Psoas muscle (tissue), 8 donors: Measurements from ENCODE around the gene TCERG1L. TPM values are rescaled to one million over a fixed set of nuclear protein-coding genes. Genes with fewer than 3 reads are reported as not detected.

Experiments
- ATAC-seq, 4 donors: fragments of 200-7000 bp; cut with Tn5 transposase; one replicate each; pipeline ENCODE4 v1.9.1; 2020; ENCODE audit warnings: moderate library complexity in 3 of 4, mild to moderate bottlenecking in 2 of 4
- DNase-seq, 2 donors: peaks; one replicate each; pipeline ENCODE4 v3.0.0-alpha.2; 2020
- H3K27ac ChIP-seq: fragments of 200-600 bp; one replicate; pipeline ENCODE4 v1.8.0; 2022
- H3K27me3 ChIP-seq, 3 donors: fragments of 200-600 bp in 1 of 3; one replicate each; pipeline versions ENCODE4 v1.6.1 to v1.8.0; 2013 to 2022; ENCODE audit warnings: low read length in 2 of 3, mild to moderate bottlenecking in 2 of 3, moderate library complexity in 1 of 3; ENCODE audit not compliant: insufficient read depth in 3 of 3
- H3K36me3 ChIP-seq, 2 donors: fragments of 200-600 bp in 1 of 2; one replicate each; pipeline versions ENCODE4 v1.6.1 to v1.8.0; 2013 to 2022; ENCODE audit warnings: low read depth in 1 of 2, mild to moderate bottlenecking in 1 of 2, moderate library complexity in 1 of 2; ENCODE audit not compliant: insufficient read depth in 1 of 2
- H3K4me1 ChIP-seq: fragments of 200-600 bp; one replicate; pipeline ENCODE4 v1.8.0; 2022
- H3K4me3 ChIP-seq: fragments of 200-600 bp; one replicate; pipeline ENCODE4 v1.8.0; 2022; ENCODE audit warnings: mild to moderate bottlenecking
- H3K9me3 ChIP-seq: fragments of 200-600 bp; one replicate; pipeline ENCODE4 v1.8.0; 2022
- WGBS, 3 donors: extraction: QIAGEN DNeasy Blood & Tissue Kit; methylation state at CpG; one replicate each; pipeline versions ENCODE4 v1.1.6 to v1.1.7; 2013; 5-methylcytosine and 5-hydroxymethylcytosine counted together
- intact Hi-C, 2 donors: fragments of 100-400 bp; cut with DNase I; formaldehyde crosslinking; loops; one replicate each; pipeline versions ENCODE4 v1.11.0 to v1.14.2; 2022
- polyA plus RNA-seq, 3 donors: library from polyadenylated mRNA; stranded (reverse); fragments of 200-250 nt; gene quantifications; one replicate each; pipeline ENCODE4 v1.2.3, GENCODE V29; 2013
- total RNA-seq, 4 donors: library from RNA; stranded (reverse); fragmentation: NEBNext Ultra II Directional in 2 of 4; extraction: Animal tissue kit (Norgen Biotek cat#: 25700) in 2 of 4; gene quantifications; one replicate each; pipeline versions ENCODE4 v1.2.1 to v1.2.4, GENCODE V29; 2021 to 2023
- TF ChIP-seq, protein P1 (sequence below): fragments of 200-600 bp; IDR thresholded peaks from one replicate; pipeline ENCODE4 v1.8.0; 2022; ENCODE audit warnings: antibody characterized with exemption
- donor health status: healthy with polysubstance abuse.
- donor health status: DM: no; HTN: no; CAD: no; lungs with moderate emphysema.
- donor health status: Bipolar disorder and iron deficiency.
- donor health status: healthy.
- donor health status: DM: yes; HTN: yes; CAD: no.
- donor health status: DM: no; HTN: no; CAD: no.
- donor health status: DM: no; HTN: no; CAD: no.
- donor health status: DM: yes; HTN: yes; CAD: no.

Gene TCERG1L
- total and polyA plus RNA-seq, 7 donors: 0.01 TPM; not detected in 6

DNA sequence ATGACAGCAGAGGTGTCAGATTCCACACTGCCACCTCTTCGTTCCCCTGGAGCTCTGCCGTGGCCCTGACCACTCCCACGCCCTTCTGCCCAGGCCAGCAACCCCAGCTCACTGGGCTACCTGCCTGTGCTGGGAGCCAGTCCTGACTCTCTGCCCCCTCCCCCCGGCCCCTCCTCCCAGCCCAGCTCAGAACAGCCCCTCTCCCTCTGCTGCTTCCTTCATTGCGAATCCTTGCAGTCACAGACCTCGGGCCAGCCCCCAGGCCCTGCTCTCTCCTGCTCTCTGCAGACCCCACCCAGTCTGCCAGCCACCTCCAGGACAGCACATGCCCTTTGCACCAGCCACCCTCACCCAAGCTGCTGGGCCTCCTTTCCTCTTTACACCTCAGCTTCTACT, 60.4 kb downstream of the TCERG1L start:
- Histone ChIP-seq H3K36me3 (no peaks in the 10 kb centered on the region), H3K4me1 (no peaks in the 10 kb centered on the region), H3K27ac (no peak overlapping the region), H3K9me3 (no peaks in the 10 kb centered on the region), H3K4me3 (no peak overlapping the region), H3K27me3 (peaks cover 0 to 24% (median 8%) of the 10 kb centered on the region in 3 donors)
- TF ChIP-seq, protein P1, sequence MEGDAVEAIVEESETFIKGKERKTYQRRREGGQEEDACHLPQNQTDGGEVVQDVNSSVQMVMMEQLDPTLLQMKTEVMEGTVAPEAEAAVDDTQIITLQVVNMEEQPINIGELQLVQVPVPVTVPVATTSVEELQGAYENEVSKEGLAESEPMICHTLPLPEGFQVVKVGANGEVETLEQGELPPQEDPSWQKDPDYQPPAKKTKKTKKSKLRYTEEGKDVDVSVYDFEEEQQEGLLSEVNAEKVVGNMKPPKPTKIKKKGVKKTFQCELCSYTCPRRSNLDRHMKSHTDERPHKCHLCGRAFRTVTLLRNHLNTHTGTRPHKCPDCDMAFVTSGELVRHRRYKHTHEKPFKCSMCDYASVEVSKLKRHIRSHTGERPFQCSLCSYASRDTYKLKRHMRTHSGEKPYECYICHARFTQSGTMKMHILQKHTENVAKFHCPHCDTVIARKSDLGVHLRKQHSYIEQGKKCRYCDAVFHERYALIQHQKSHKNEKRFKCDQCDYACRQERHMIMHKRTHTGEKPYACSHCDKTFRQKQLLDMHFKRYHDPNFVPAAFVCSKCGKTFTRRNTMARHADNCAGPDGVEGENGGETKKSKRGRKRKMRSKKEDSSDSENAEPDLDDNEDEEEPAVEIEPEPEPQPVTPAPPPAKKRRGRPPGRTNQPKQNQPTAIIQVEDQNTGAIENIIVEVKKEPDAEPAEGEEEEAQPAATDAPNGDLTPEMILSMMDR: no peak
- ATAC-seq (no peak), DNase-seq (no peak)
- WGBS, 3 donors: 28 to 32% (median 29%) methylated on average over 6 of the region's 6 CpGs
- intact Hi-C loops: no loop called here

DNA sequence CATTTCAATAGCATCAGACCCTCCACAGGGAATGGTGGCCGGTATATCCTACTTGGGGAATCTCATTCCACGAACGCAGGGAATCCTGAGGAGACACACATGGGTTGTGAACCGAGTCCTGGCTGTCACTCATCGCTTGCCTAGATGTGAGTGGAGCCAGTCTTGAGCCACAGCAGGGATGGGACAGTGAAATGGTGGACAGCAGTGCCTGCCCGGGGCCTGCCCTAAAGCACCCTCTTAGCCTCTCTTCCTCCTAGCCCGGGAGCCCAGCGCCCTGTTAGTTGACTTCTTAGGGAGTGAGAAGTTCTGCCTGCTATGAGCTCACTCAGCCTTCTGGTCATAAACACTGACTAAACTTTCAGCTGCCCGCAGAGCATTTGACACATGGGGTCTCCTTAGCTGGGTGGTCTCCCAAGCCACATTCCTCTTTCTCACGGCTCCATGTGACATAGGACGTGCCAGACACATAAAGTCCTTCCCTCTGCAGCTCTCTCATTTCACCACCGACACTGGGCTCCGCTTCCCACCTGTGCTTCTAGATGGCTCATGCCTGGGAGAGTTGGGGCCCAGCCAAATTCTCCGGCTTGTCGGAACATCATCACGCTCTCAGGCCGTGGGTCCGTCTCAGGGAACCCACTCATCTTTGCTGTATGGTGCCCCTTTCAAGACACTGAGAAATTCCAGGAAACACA, 60.9 kb downstream of the TCERG1L start:
- H3K27me3 ChIP-seq: peaks cover 0 to 24% (median 8%) of the 10 kb centered on the region in 3 donors
- H3K36me3 ChIP-seq: no peaks in the 10 kb centered on the region
- no peaks in the 10 kb centered on the region for H3K9me3 ChIP-seq
- WGBS, 3 donors: 23 to 28% (median 26%) methylated on average over 18 of the region's 18 CpGs
- intact Hi-C loops: no loop called here
- ATAC-seq: no peak
- no peaks in the 10 kb centered on the region for H3K4me1 ChIP-seq
- H3K4me3 ChIP-seq: no peak overlapping the region
- TF ChIP-seq, protein P1: no peak
- no peak overlapping the region for H3K27ac ChIP-seq
- DNase-seq: no peak

DNA sequence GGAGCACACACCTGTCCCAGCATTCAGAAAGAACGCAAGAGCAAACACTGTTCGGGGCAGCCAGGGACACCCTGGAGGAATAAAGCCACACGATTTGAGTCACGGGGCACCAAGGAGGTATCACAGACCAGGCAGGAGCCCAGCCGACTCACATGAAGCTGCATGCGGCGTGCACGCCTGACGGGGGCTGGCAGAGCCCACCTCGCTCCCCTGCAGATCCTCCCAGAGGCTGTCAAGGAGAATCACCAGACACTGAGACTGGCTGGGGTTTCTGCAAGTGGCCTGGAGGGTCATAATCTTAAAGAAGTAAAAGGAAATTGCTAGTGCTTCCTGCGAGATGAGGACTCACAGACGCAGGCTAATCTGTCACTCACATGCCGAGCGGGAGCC, 61.6 kb downstream of the TCERG1L start:
- H3K9me3 ChIP-seq: no peaks in the 10 kb centered on the region
- H3K27me3 ChIP-seq: peaks cover 0 to 24% (median 5%) of the 10 kb centered on the region in 3 donors
- no peak overlapping the region for H3K4me3 ChIP-seq
- DNase-seq (peak in 1 of 2 donors; percentile 30), ATAC-seq (no peak)
- intact Hi-C loops: no loop called here
- H3K27ac ChIP-seq: no peak overlapping the region
- 42 to 53% (median 47%) methylated on average over 14 of the region's 14 CpGs for WGBS, 3 donors
- TF ChIP-seq, protein P1: no peak
- no peaks in the 10 kb centered on the region for H3K4me1 ChIP-seq
- no peaks in the 10 kb centered on the region for H3K36me3 ChIP-seq

DNA sequence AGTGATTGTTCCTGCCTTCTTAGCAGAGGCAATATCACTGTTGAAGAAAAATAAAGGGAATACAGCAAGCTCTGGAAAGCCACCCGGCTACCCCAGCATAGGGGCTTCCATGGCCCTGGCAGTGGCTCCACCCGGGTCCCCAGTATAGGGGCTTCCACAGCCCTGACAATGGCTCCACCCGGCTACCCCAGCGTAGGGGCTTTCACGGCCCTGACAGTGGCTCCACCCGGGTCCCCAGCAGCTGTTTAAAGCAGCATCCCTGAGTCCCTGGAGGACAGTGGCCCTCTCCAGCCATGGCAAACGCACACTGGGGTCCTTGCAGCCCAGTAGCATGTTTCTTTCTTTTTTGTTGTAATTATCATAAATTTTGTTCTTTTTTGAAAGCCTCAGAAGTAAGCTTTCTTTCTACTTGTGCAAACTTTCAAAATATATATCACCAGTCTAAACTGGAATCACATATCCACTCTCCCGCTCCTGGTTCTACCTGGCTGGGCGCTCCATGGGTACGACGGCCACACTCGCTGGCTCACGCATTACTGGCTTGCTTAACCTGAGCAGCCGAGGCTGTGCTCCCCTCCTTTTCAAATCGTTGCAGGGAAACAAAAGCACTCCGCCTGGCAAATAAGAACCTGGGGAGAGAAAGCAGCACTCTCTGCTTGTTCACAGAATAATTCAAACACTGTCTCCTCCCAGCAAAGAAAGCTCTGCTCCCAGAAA, 62.1 kb downstream of the TCERG1L start:
- Histone ChIP-seq H3K36me3 (no peaks in the 10 kb centered on the region), H3K9me3 (no peaks in the 10 kb centered on the region), H3K4me1 (no peaks in the 10 kb centered on the region), H3K27ac (no peak overlapping the region), H3K27me3 (peaks cover 0 to 24% (median 5%) of the 10 kb centered on the region in 3 donors), H3K4me3 (no peak overlapping the region)
- TF ChIP-seq, protein P1: no peak
- DNase-seq: no peak
- intact Hi-C loops: no loop called here
- 71 to 73% (median 72%) methylated on average over 16 of the region's 16 CpGs for WGBS, 3 donors
- ATAC-seq: no peak
